ENCODE measurements around the gene BPIFB6. TPM values are rescaled to one million over a fixed set of nuclear protein-coding genes. Genes with fewer than 3 reads are reported as not detected.

The BPIFB6 gene
- total and polyA plus RNA-seq, 11 donors: not detected

GRCh38 chr20:33020278-33021161, 10.9 kb upstream of the BPIFB6 start:
- no peak for DNase-seq
- intact Hi-C loops (cut with DNase I): no loop called here
- no peak for ATAC-seq
- TF ChIP-seq POLR2A (IDR thresholded peaks at IDR 0.05): no peak
- TF ChIP-seq CTCF (IDR thresholded peaks at IDR 0.05): no peak
- H3K27me3 ChIP-seq: peaks cover 0 to 4% (median 0%) of the 10 kb centered on the region in 9 donors
- H3K4me3 ChIP-seq: no peak overlapping the region
- no peaks in the 10 kb centered on the region for H3K36me3 ChIP-seq
- H3K4me1 ChIP-seq: no peaks in the 10 kb centered on the region
- H3K9me3 ChIP-seq: no peaks in the 10 kb centered on the region
- H3K27ac ChIP-seq: no peak overlapping the region
- 82 to 89% (median 85%) methylated on average over 6 to 18 of the region's 18 CpGs for WGBS, 4 donors

- no peaks in the 10 kb centered on the region for H3K36me3 ChIP-seq
- intact Hi-C loops (cut with DNase I): no loop called here
- no peaks in the 10 kb centered on the region for H3K4me1 ChIP-seq
- 74 to 89% (median 78%) methylated on average over 3 of the region's 3 CpGs for WGBS, 4 donors
- TF ChIP-seq POLR2A (IDR thresholded peaks at IDR 0.05): no peak
- TF ChIP-seq CTCF (IDR thresholded peaks at IDR 0.05): no peak
- no peak overlapping the region for H3K27ac ChIP-seq
- no peaks in the 10 kb centered on the region for H3K9me3 ChIP-seq
- no peak overlapping the region for H3K4me3 ChIP-seq
- no peak for DNase-seq
- no peaks in the 10 kb centered on the region for H3K27me3 ChIP-seq
- no peak for ATAC-seq
These were observed 9.6 kb upstream of the BPIFB6 start for GRCh38 chr20:33021879-33022278.

- intact Hi-C loops (cut with DNase I): no loop called here
- ATAC-seq (no peak), DNase-seq (no peak)
- WGBS, 4 donors: 62 to 84% (median 72%) methylated on average over 4 of the region's 4 CpGs
- no peaks in the 10 kb centered on the region for H3K36me3 ChIP-seq
- H3K4me3 ChIP-seq: no peak overlapping the region
- TF ChIP-seq CTCF (IDR thresholded peaks at IDR 0.05): no peak
- TF ChIP-seq POLR2A (IDR thresholded peaks at IDR 0.05): no peak
- H3K27ac ChIP-seq: no peak overlapping the region
- no peaks in the 10 kb centered on the region for H3K4me1 ChIP-seq
- H3K27me3 ChIP-seq: no peaks in the 10 kb centered on the region
- H3K9me3 ChIP-seq: no peaks in the 10 kb centered on the region
These were observed 9.2 kb upstream of the BPIFB6 start for GRCh38 chr20:33022289-33022688.

- no peaks in the 10 kb centered on the region for H3K27me3 ChIP-seq
- DNase-seq (no peak), ATAC-seq (no peak)
- WGBS, 4 donors: 71 to 83% (median 81%) methylated on average over 7 of the region's 7 CpGs
- TF ChIP-seq POLR2A (IDR thresholded peaks at IDR 0.05) (no peak), CTCF (IDR thresholded peaks at IDR 0.05) (no peak)
- intact Hi-C loops (cut with DNase I): no loop called here
- no peaks in the 10 kb centered on the region for H3K4me1 ChIP-seq
- H3K9me3 ChIP-seq: no peaks in the 10 kb centered on the region
- no peak overlapping the region for H3K4me3 ChIP-seq
- H3K36me3 ChIP-seq: no peaks in the 10 kb centered on the region
- H3K27ac ChIP-seq: no peak overlapping the region
These were observed 8.6 kb upstream of the BPIFB6 start for GRCh38 chr20:33022694-33023438.

All from heart left ventricle (tissue), 16 donors.